ENCODE results near the gene MUC12.
"Not testable (repeated sequence)": the region's sequence is repeated elsewhere in the genome, so short reads cannot be mapped to it uniquely, and the experiment has no call there.

Gene MUC12

GRCh38 chr7:101064176-101064550, 94.8 kb downstream of the MUC12 start:
- DNase-seq (ENCODE audit: low spot score) = not testable (repeated sequence)

GRCh38 chr7:101065162-101065561, 95.8 kb downstream of the MUC12 start:
- not testable (repeated sequence) for DNase-seq (ENCODE audit: low spot score)

- DNase-seq (ENCODE audit: low spot score) = no peak
Observed at GRCh38 chr7:101066141-101066832, 96.9 kb downstream of the MUC12 start.

- DNase-seq (ENCODE audit: low spot score) = no peak
Observed at GRCh38 chr7:101066833-101067177, 97.4 kb downstream of the MUC12 start.

GRCh38 chr7:101068401-101068800, 99.0 kb downstream of the MUC12 start:
- no peak for DNase-seq (ENCODE audit: low spot score)
